GM13976 (cell line): Measurements from ENCODE around the gene CTTNBP2NL.
"Not testable (repeated sequence)": the region's sequence is repeated elsewhere in the genome, so short reads cannot be mapped to it uniquely, and the experiment has no call there.

ENCODE experiments used
- DNase-seq: peaks from one replicate; pipeline ENCODE4 v3.0.0; 2012; ENCODE audit warnings: low spot score
- in situ Hi-C: fragments of 300-500 bp; cut with MboI; formaldehyde crosslinking; loops from one replicate; pipeline ENCODE4 v1.12.0; 2022; ENCODE audit warnings: low sequenced_read_pairs, mixed read lengths, inconsistent platforms; ENCODE audit not compliant: unreplicated experiment
- TF ChIP-seq, protein P1 (sequence below): IDR thresholded peaks from 2 replicates; pipeline ENCODE4 v1.5.1; 2012; ENCODE audit warnings: borderline replicate concordance, mild to moderate bottlenecking; ENCODE audit not compliant: insufficient read depth; ENCODE audit errors: extremely low read depth, missing control alignments, control extremely low read depth

Gene CTTNBP2NL

DNA sequence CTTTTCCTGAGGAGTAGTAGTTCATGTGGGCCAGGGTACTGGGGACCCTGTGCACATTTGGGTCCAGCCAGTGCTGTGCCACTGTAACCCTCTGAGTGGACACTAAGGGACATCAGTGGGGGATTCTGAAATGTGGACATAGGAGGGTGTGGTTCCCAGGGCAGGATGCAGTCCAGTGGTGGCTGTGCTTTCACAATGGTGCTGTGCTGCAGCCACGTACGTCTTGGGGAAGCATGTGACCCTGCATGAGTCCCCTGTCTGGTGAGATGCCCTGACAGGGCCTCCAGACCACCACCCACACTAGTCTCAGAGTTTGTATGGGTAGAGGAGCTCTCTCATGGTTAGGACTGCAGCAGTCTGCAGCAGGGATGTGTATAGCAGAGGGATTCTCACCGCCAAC, 75.0 kb downstream of the CTTNBP2NL start:
- DNase-seq: no peak
- TF ChIP-seq, protein P1, sequence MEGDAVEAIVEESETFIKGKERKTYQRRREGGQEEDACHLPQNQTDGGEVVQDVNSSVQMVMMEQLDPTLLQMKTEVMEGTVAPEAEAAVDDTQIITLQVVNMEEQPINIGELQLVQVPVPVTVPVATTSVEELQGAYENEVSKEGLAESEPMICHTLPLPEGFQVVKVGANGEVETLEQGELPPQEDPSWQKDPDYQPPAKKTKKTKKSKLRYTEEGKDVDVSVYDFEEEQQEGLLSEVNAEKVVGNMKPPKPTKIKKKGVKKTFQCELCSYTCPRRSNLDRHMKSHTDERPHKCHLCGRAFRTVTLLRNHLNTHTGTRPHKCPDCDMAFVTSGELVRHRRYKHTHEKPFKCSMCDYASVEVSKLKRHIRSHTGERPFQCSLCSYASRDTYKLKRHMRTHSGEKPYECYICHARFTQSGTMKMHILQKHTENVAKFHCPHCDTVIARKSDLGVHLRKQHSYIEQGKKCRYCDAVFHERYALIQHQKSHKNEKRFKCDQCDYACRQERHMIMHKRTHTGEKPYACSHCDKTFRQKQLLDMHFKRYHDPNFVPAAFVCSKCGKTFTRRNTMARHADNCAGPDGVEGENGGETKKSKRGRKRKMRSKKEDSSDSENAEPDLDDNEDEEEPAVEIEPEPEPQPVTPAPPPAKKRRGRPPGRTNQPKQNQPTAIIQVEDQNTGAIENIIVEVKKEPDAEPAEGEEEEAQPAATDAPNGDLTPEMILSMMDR: no peak
- in situ Hi-C loops: no loop called here

DNA sequence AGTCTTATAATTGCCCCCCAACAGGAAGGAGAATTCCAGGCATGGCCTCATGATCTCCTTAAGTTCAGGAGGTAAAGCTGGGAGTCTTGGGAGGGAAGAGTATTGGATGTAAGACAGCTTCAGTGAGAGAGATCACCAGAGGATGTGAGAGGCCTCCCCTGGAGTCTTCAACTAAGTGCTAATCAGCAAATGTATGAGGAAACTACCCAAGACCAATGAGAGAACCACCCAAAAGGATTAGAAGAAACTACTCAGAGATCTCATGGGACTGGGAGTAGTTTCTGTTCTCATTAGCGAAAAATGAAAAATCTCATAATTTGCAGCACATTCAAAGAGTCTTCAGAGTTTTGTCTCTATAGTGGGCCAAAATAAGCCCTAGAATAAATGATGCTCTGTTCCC, 76.1 kb downstream of the CTTNBP2NL start:
- TF ChIP-seq, protein P1: no peak
- in situ Hi-C loops: no loop called here
- no peak for DNase-seq

DNA sequence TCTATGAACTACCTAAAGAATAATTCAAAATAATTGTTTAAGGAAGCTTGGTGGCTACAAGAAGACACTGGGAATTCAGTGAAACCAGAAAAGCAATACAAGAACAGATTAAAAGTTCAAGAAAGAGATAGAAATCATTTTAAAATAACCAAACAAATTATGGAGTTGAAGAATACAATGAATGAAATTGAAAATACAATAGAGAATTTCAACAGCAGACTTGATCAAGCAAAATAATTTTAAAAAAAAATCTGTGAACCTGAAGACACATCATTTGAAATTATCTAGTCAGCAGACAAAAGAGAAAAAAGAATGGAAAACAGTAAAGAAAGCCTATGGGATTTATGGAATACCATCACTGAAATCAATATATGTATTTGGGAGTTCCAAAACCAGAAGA, 81.5 kb downstream of the CTTNBP2NL start:
- TF ChIP-seq, protein P1: no peak
- in situ Hi-C loops: no loop called here
- no peak for DNase-seq

DNA sequence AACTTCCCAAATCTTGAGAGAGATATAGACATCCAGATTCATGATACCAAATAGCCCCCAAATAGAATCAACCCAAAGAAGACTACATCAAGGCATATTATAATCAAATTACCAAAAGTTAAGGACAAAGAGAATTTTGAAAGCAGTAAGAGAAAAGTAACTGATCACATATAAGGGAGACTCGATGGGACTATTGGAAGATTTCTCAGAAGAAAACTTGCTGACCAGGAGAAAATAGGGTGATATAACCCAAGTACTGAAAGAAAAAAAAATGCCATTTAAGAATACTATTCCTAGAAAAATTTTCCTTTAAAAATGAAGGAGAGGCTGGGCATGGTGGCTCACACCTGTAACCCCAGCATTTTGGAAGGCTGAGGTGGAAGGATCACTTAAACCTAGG, 82.3 kb downstream of the CTTNBP2NL start:
- TF ChIP-seq, protein P1: no peak
- in situ Hi-C loops: no loop called here
- no peak for DNase-seq

DNA sequence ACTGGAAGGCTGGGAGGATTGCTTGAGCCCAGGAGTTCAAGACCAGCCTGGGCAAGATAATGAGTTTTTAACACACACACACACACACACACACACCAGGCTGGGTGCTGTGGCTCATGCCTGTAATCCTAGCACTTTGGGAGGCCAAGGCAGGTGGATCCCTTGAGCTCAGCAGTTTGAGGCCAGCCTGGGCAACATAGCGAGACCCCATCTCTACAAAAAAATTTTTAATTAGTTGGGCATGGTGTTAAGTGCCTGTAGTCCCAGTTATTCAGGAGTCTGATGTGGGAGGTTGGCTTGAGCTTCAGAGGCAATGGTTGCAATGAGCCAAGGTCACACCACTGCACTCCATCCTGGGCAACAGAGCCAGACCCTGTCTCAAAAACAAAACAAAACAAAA, 90.0 kb downstream of the CTTNBP2NL start:
- DNase-seq, in situ Hi-C loops: not testable (repeated sequence)

DNA sequence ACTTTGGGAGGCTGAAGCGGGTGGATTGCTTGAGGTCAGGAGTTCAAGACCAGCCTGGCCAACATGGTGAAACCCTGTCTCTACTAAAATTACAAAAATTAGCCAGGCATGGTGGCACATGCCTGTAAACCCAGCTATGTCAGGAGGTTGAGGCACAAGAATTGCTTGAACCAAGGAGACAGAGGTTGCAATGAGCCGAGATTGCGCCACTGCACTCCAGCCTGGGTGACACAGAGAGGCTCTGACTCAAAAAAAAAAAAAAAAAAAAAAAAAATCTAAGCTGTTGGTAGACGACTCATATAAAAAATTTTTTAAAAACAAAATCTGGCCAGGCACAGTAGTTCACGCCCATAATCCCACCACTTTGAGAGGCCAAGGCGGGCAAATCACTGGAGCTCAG, 91.7 kb downstream of the CTTNBP2NL start:
- in situ Hi-C loops, DNase-seq: not testable (repeated sequence)

DNA sequence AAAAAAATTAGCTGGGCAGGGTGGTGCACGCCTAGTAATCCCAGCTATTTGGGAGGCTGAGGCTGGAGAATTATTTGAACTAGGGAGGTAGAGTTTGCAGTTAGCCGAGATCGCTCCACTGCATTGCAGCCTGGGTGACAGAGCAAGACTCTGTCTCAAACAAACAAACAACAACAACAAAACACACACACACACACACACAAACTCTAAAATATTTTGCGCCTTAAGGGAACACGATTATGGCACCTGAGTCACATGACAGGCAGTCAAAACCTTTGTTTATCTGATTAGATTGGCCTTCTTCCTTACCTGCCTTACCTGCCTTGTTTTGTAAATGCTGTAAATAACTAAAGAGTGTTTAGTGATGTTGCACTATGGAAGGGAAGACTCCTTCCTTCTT, 92.1 kb downstream of the CTTNBP2NL start:
- no peak for DNase-seq
- in situ Hi-C loops: no loop called here
- TF ChIP-seq, protein P1: no peak

DNA sequence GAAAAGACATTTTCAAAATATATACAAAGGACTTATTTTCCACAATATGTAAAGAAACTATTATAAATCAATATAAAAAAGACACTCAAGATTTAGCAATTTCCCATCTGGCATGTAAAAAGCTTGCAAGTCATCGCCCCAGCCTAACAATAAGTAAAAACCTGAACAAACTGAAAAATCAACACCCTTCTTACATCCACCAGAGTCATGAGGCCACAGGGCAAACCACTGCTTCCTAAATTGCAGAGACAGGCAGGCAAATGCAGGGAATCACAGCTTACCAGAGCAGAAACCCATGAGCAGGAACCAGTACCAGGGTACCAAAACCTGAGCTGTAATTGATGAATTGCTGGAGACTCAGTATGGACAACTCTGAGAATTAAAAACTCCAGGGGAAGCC, 96.1 kb downstream of the CTTNBP2NL start:
- TF ChIP-seq, protein P1: no peak
- in situ Hi-C loops: no loop called here
- no peak for DNase-seq
